Measurements from ENCODE around the gene ADORA2A.

The ADORA2A gene

GRCh38 chr22:24416611-24417010 is 10.8 kb upstream of the ADORA2A start:
- no peak for DNase-seq (ENCODE audit: low read depth)
- no peak overlapping the region for H3K4me3 ChIP-seq (ENCODE audit: low read depth, low read length)

GRCh38 chr22:24417200-24417599 is 10.2 kb upstream of the ADORA2A start:
- no peak overlapping the region for H3K4me3 ChIP-seq (ENCODE audit: low read depth, low read length)
- no peak for DNase-seq (ENCODE audit: low read depth)

GRCh38 chr22:24417901-24418641 is 9.3 kb upstream of the ADORA2A start:
- H3K4me3 ChIP-seq (ENCODE audit: low read depth, low read length) = no peak overlapping the region
- no peak for DNase-seq (ENCODE audit: low read depth)

- no peak for DNase-seq (ENCODE audit: low read depth)
- no peak overlapping the region for H3K4me3 ChIP-seq (ENCODE audit: low read depth, low read length)
Observed at GRCh38 chr22:24418786-24419474, 8.5 kb upstream of the ADORA2A start.

GRCh38 chr22:24419475-24419850 is 7.9 kb upstream of the ADORA2A start:
- no peak overlapping the region for H3K4me3 ChIP-seq (ENCODE audit: low read depth, low read length)
- DNase-seq (ENCODE audit: low read depth) = no peak

- H3K4me3 ChIP-seq (ENCODE audit: low read depth, low read length) = no peak overlapping the region
- no peak for DNase-seq (ENCODE audit: low read depth)
Observed at GRCh38 chr22:24420072-24420976, 7.1 kb upstream of the ADORA2A start.

- no peak overlapping the region for H3K4me3 ChIP-seq (ENCODE audit: low read depth, low read length)
- DNase-seq (ENCODE audit: low read depth) = no peak
Observed at GRCh38 chr22:24420977-24421343, 6.4 kb upstream of the ADORA2A start.

- DNase-seq (ENCODE audit: low read depth) = no peak
Observed at GRCh38 chr22:24421428-24421931, 5.9 kb upstream of the ADORA2A start.

GRCh38 chr22:24422102-24422665 is 5.2 kb upstream of the ADORA2A start:
- H3K4me3 ChIP-seq (ENCODE audit: low read depth, low read length) = no peak overlapping the region
- DNase-seq (ENCODE audit: low read depth) = no peak

More at GRCh38 chr22:24421428-24421931, 5.9 kb upstream of the ADORA2A start:
- no peak overlapping the region for H3K4me3 ChIP-seq (ENCODE audit: low read depth, low read length)

- H3K4me3 ChIP-seq (ENCODE audit: low read depth, low read length) = peak overlapping the region; percentile 49
- DNase-seq (ENCODE audit: low read depth) = no peak
Observed at GRCh38 chr22:24423519-24424000, 3.8 kb upstream of the ADORA2A start.

- DNase-seq (ENCODE audit: low read depth) = no peak
- H3K4me3 ChIP-seq (ENCODE audit: low read depth, low read length) = peak overlapping the region; percentile 49
Observed at GRCh38 chr22:24424001-24424900, 3.1 kb upstream of the ADORA2A start.

- no peak overlapping the region for H3K4me3 ChIP-seq (ENCODE audit: low read depth, low read length)
- DNase-seq (ENCODE audit: low read depth) = no peak
Observed at GRCh38 chr22:24424901-24425775, 2.3 kb upstream of the ADORA2A start.

- DNase-seq (ENCODE audit: low read depth) = no peak
- no peak overlapping the region for H3K4me3 ChIP-seq (ENCODE audit: low read depth, low read length)
Observed at GRCh38 chr22:24426436-24426835, 963 bp upstream of the ADORA2A start.

GRCh38 chr22:24426851-24427499 is 424 bp upstream of the ADORA2A start:
- no peak for DNase-seq (ENCODE audit: low read depth)
- H3K4me3 ChIP-seq (ENCODE audit: low read depth, low read length) = no peak overlapping the region

GRCh38 chr22:24428751-24429410 is 1.5 kb downstream of the ADORA2A start:
- no peak overlapping the region for H3K4me3 ChIP-seq (ENCODE audit: low read depth, low read length)

More at GRCh38 chr22:24428751-24429410, 1.5 kb downstream of the ADORA2A start:
- no peak for DNase-seq (ENCODE audit: low read depth)
